GM19452 (cell line): ENCODE measurements around the gene CCDC194.
A peak's percentile ranks its signal among the peaks of the same experiment; 100 is the strongest.

Experiments
- ATAC-seq: cut with Tn5 transposase; IDR thresholded peaks from one replicate; pipeline ENCODE4 v1.9.1; 2021; ENCODE audit not compliant: unreplicated experiment

Gene CCDC194

GRCh38 chr19:17393914-17394313 lies at the start of gene CCDC194:
CCDC194 (minus strand) TSS chr19:17394196; CDS start chr19:17394158, 38 bp downstream.
- no peak for ATAC-seq

DNA sequence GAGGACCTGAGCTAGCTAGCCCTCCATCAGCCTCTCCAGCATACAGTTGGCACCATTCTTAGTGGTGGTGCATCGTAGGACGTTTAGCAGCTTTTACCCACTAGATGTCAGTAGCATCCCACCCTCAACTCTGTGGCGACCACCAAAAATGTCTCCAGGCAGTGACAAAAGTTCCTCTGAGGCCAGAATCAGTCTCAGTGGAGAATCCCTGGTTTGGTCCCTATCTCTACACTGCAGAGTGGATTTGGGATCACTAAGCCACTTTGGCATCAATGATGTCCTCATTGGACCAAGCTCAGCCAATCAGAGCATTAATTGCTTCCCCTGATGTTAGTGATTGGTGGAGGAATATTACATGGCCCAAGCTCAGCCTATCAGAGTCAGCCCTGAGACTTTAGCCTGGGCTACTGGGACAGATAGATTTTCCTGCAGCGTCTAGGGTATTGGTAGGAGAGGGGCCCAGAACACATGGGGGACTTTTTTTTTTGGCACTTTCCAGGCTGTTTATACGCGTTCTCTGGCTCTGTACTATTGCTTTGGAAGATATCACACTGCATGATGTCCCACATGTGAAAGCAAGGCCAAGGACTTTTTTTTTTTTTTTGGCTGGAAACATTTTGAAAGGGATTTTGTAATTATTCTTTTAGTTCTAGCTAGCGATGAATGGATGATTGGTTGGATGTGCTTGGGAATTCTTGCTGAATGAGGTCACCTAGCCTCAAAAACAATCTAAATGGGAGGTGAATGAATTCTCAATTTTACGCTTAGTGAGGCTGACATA lies 47.4 kb upstream of the CCDC194 start:
- no peak for ATAC-seq

GRCh38 chr19:17436874-17437267 lies 42.9 kb upstream of the CCDC194 start:
- no peak for ATAC-seq

DNA sequence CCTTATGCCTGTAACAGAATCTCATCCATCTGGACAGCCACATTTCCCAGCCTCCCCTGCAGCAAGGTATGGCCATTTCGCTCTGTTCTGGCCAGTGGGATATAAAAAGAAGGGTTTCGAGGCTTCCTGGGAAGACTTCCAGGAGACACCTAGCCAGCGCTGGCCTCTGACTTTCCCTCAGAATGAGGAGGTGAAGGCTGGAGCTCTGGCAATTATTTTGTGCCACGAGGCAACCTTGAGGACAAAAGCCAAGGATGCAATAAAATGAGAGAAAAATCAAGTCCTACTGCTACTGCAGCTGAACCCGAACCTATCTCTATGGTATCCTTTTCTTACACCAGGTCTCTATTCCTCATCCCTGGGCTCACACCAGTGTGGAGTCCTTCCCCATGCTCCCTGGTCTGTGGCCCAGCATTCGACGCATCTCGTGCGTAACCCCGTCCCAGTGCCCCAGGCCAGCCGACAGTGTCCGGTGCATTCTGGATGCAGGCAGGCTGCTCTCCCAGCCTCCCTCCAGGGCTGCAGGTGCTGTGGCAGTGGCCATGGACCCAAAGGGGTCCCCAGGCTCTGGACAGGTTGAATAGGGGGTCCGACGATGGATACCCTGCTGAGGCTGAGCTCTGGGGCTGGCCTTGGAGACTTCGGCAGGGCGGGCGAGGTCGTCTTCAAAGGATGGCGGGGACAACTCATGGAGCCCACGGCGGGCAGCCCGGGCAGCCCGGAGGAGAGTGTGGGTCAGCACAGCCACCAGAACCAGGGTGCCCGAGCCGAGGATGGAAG lies 42.3 kb upstream of the CCDC194 start:
- ATAC-seq, result no peak

GRCh38 chr19:17435218-17435617 lies 41.2 kb upstream of the CCDC194 start:
- no peak for ATAC-seq

- ATAC-seq, result no peak
Observed at GRCh38 chr19:17431417-17431816, 37.4 kb upstream of the CCDC194 start.

DNA sequence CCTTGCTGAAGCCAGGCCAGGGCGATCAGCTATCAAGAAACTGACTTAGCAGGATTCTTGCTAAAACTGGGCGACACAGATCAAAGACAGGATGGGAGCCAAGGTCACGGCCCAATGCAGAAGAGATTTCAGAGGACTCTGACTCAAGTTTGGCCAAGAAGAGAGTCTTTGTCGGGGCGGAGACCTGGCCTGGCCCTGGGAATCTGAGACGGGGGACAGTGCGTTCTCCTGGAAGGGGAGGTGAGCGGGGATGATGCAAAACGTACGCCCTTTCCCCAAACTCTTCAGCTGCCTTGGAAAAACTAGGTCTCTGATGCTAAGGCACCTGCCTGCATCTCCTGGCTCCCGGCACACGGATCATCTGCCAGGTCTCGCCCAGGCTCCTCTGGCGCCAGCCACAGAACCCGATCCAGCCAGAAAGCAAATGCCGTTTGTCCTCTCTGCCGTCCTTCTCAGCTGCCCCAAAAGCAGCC lies 35.7 kb upstream of the CCDC194 start:
- ATAC-seq, result no peak

GRCh38 chr19:17424743-17425365 lies 30.9 kb upstream of the CCDC194 start:
- no peak for ATAC-seq

GRCh38 chr19:17423429-17424208 lies 29.6 kb upstream of the CCDC194 start:
- no peak for ATAC-seq

DNA sequence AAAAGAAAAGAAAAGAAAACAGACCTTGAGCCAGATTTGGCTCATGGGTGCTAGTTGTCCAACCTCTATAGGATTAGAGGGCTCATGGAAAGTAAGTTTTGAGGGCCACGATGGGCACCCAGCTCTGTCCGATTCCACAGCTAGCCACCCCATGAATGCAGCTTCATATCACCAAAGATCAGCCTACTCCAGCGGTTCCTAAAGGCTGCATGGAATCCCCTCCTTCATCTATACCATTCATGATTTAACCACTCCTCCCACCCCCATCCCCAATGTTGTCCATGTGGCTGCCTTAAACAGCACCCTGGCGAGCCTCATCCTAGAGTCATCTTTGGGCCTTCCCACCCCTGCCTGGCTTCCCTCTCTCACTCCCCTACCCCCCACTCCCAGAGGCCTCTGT lies 27.9 kb upstream of the CCDC194 start:
- ATAC-seq, result no peak

GRCh38 chr19:17420475-17420924 lies 26.5 kb upstream of the CCDC194 start:
- ATAC-seq, result no peak

DNA sequence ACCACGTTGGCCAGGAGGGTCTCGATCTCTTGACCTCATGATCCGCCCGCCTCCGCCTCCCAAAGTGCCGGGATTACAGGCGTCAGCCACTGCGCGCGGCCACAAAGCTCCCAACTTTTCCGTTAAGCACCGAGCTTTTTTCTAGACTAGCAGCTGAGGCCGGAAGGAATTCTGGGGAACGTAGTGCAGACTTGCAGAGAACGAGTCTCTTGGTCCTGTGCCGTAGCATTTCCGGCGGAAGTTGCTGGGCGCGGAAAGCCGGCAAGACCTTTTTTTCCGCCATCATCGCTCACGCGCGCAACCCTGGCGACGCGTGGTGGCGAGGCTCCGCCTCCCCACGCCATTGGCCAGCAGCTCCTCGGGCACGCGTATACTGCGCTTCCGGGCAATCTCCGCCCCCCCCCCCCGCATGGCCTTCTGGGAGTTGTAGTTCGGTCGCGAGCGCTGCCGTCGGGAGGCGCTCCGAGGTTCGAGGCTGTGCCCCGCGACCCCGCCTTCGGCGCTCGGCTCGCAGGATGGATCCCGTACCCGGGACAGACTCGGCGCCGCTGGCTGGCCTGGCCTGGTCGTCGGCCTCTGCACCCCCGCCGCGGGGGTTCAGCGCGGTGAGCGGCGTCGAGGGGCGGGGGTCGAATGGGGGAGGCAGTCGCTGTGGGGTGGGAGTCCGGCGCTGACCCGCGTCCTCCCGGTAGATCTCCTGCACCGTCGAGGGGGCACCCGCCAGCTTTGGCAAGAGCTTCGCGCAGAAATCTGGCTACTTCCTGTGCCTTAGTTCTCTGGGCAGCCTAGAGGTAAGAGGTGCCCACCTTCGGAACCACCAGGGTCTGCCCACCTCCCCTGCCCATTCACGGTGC lies 25.9 kb upstream of the CCDC194 start, which contains the start of gene MVB12A:
Gene MVB12A (plus strand): TSS at position 427 of the 854 bp plus-strand sequence. CDS start 89 bp downstream, at position 516.
- peak; percentile 89 for ATAC-seq

DNA sequence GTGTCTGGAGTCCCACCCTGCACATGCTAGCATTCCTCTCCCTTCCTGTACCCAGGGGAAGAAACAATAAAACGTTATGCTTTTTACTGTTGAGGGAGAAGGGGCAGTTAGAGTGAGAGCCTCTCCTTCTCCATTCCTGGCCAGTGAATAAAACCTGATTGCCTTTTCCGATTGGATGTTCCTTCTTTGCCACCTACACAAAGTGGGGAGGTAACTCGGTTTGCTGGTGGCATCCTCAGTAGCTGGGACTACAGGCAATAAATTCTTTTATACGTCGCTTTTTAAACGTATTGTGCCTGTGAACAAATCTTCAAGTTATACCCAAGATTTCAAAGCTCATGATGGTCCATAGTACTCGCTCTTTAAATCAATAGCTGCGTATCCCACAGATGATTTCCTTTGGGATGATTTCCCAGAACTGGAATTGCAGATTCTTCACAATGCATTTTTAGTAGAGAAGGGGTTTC lies 25.2 kb upstream of the CCDC194 start:
- no peak for ATAC-seq

DNA sequence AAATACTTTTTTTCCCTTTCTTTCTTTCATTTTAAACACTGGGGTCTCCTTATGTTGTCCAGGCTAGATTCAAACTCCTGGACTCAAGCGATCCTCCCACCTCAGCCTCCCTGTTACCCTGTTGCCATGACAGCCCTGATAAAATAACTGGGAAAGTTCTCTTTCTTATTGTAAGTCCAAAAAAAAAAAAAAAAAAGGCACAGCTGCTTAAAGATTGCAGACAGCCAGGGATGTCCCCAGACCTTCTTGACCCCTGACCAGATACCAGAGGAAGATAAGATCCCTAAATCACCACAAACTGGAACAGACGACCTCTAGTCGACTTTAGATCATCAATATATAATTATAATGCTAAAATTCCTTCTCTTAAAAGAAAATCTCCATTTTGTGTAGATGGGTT lies 24.7 kb upstream of the CCDC194 start:
- ATAC-seq, result no peak

- no peak for ATAC-seq
Observed at GRCh38 chr19:17415121-17415520, 21.1 kb upstream of the CCDC194 start.

GRCh38 chr19:17414097-17414496 lies 20.1 kb upstream of the CCDC194 start:
- no peak for ATAC-seq

DNA sequence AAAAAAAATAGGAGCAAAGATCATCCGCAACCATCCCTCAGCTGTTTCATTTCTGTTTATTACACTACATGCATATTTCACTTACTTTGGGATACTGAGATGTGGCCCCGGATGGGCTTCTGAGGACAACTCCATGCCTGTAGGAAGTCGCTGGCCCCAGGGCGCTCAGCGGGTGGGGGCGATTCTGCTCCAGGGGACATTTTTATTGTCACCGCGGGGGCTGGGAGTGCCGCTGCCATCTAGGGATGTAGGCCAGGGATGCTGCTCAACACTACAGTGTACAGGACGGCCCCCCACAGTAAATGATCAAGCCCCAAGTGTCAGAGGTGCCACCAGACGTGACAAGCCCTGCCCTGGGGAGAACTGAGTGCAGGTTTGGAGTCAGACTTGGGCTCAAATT lies 17.8 kb upstream of the CCDC194 start:
- no peak for ATAC-seq

- ATAC-seq, result no peak
Observed at GRCh38 chr19:17409990-17410389, 16.0 kb upstream of the CCDC194 start.

DNA sequence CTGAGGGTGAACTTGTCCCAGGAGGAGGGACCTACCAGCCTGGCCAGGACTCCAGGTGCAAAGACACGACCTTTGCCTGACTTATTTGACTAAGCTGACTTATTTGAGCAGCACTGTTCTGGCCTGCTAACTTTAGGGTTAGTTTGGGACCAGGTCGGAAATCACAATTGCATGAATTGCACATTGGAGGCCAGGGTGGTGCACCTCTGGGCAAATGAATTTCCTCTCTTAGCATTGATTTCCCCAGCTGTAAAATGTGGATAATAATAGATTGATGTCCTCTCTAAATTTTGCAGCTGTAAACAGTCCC lies 12.8 kb upstream of the CCDC194 start:
- ATAC-seq, result no peak
